Neural progenitor cell (in vitro differentiated cells): ENCODE results near the gene PCSK6. TPM values are rescaled to one million over a fixed set of nuclear protein-coding genes. Genes with fewer than 3 reads are reported as not detected.

Experiments used
- DNase-seq: peaks from one replicate; pipeline ENCODE4 v3.0.0-alpha.2; 2016; ENCODE audit warnings: low spot score
- H2AFZ ChIP-seq: fragments of 200-600 bp; sonication (generic); replicated peaks from 2 replicates; pipeline ENCODE4 v1.6.1; 2016; ENCODE audit warnings: antibody characterized with exemption
- H3F3A ChIP-seq: fragments of 200-600 bp; sonication (generic); 2 replicates; pipeline ENCODE4 v1.6.1; 2016; ENCODE audit warnings: antibody characterized with exemption, low read depth
- H3K27ac ChIP-seq: fragments of 200-600 bp; sonication (generic); 2 replicates; pipeline ENCODE4 v1.5.1; 2016; ENCODE audit warnings: mild to moderate bottlenecking
- H3K27me3 ChIP-seq: fragments of 200-600 bp; sonication (generic); 2 replicates; pipeline ENCODE4 v1.6.1; 2016; ENCODE audit warnings: mild to moderate bottlenecking, moderate library complexity
- H3K36me3 ChIP-seq: fragments of 200-600 bp; sonication (generic); 2 replicates; pipeline ENCODE4 v1.5.1; 2016
- H3K4me1 ChIP-seq: fragments of 200-600 bp; sonication (generic); 2 replicates; pipeline ENCODE4 v1.6.1; 2016; ENCODE audit warnings: mixed run types
- H3K4me2 ChIP-seq: fragments of 200-600 bp; sonication (generic); 2 replicates; pipeline ENCODE4 v1.6.1; 2016
- H3K4me3 ChIP-seq: fragments of 200-600 bp; sonication (generic); 2 replicates; pipeline ENCODE4 v1.5.1; 2016
- H3K79me2 ChIP-seq: fragments of 200-600 bp; sonication (generic); 2 replicates; pipeline ENCODE4 v1.6.1; 2016; ENCODE audit warnings: low read depth
- H3K9ac ChIP-seq: fragments of 200-600 bp; sonication (generic); 2 replicates; pipeline ENCODE4 v1.6.1; 2016
- H3K9me3 ChIP-seq: fragments of 200-600 bp; sonication (generic); 2 replicates; pipeline ENCODE4 v1.5.1; 2016; ENCODE audit warnings: low read depth
- H4K20me1 ChIP-seq: fragments of 200-600 bp; sonication (generic); 2 replicates; pipeline ENCODE4 v1.6.1; 2016; ENCODE audit warnings: low read depth
- H3K27ac Mint-ChIP-seq: 3 replicates; pipeline ENCODE4 v1.8.0; 2021; ENCODE audit warnings: mixed read lengths
- H3K27me3 Mint-ChIP-seq: 2 replicates; pipeline ENCODE4 v1.8.0; 2022; ENCODE audit warnings: low read depth, mild to moderate bottlenecking, inconsistent platforms, moderate library complexity, mixed read lengths; ENCODE audit not compliant: insufficient read depth
- H3K36me3 Mint-ChIP-seq: 3 replicates; pipeline ENCODE4 v1.8.0; 2021; ENCODE audit warnings: mixed read lengths
- H3K4me1 Mint-ChIP-seq: 3 replicates; pipeline ENCODE4 v1.8.0; 2021; ENCODE audit warnings: mixed read lengths
- H3K4me3 Mint-ChIP-seq: 3 replicates; pipeline ENCODE4 v1.8.0; 2021; ENCODE audit warnings: mild to moderate bottlenecking, moderate library complexity, mixed read lengths
- H3K9me3 Mint-ChIP-seq: 3 replicates; pipeline ENCODE4 v1.8.0; 2020; ENCODE audit warnings: mixed read lengths
- EZH2 ChIP-seq: fragments of 200-600 bp; sonication (generic); IDR thresholded peaks from 2 replicates; pipeline ENCODE4 v1.6.1; 2017; ENCODE audit warnings: antibody characterized with exemption, mild to moderate bottlenecking, moderate library complexity
- EZH2phosphoT487 ChIP-seq: fragments of 200-600 bp; sonication (generic); IDR thresholded peaks from 2 replicates; pipeline ENCODE4 v1.6.1; 2017; ENCODE audit warnings: antibody characterized with exemption
- total RNA-seq: library from RNA; depleted of rRNA; stranded (reverse); fragments of >200 nt; gene quantifications from 2 replicates; pipeline ENCODE4 v1.2.3, GENCODE V29; 2015; ENCODE audit warnings: low replicate concordance
- TF ChIP-seq, protein P1 (sequence below): fragments of 200-600 bp; sonication (generic); IDR thresholded peaks from 2 replicates; pipeline ENCODE4 v1.5.1; 2017; ENCODE audit warnings: antibody characterized with exemption, mild to moderate bottlenecking

PCSK6 gene
- total RNA-seq, 1 donor from 2014 or later = 1.9 TPM

- DNase-seq = no peak
- Mint-ChIP-seq H3K4me3 (no peak overlapping the region), H3K4me1 (peaks cover 12% of the 10 kb centered on the region), H3K27ac (no peak overlapping the region), H3K9me3 (no peaks in the 10 kb centered on the region), H3K36me3 (peaks cover 3% of the 10 kb centered on the region), H3K27me3 (no peaks in the 10 kb centered on the region)
- no peak overlapping the region for H3K4me3 ChIP-seq
- H3F3A ChIP-seq = no peaks in the 10 kb centered on the region
- H3K36me3 ChIP-seq = no peaks in the 10 kb centered on the region
- H3K27me3 ChIP-seq = no peaks in the 10 kb centered on the region
- H3K4me1 ChIP-seq = peaks cover 11% of the 10 kb centered on the region
- no peak overlapping the region for H3K4me2 ChIP-seq
- H4K20me1 ChIP-seq = no peaks in the 10 kb centered on the region
- H3K9me3 ChIP-seq = no peaks in the 10 kb centered on the region
- TF ChIP-seq, protein P1, sequence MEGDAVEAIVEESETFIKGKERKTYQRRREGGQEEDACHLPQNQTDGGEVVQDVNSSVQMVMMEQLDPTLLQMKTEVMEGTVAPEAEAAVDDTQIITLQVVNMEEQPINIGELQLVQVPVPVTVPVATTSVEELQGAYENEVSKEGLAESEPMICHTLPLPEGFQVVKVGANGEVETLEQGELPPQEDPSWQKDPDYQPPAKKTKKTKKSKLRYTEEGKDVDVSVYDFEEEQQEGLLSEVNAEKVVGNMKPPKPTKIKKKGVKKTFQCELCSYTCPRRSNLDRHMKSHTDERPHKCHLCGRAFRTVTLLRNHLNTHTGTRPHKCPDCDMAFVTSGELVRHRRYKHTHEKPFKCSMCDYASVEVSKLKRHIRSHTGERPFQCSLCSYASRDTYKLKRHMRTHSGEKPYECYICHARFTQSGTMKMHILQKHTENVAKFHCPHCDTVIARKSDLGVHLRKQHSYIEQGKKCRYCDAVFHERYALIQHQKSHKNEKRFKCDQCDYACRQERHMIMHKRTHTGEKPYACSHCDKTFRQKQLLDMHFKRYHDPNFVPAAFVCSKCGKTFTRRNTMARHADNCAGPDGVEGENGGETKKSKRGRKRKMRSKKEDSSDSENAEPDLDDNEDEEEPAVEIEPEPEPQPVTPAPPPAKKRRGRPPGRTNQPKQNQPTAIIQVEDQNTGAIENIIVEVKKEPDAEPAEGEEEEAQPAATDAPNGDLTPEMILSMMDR = no peak
- TF ChIP-seq EZH2phosphoT487 (no peak), EZH2 (no peak)
- H3K9ac ChIP-seq = no peak overlapping the region
- no peak overlapping the region for H3K27ac ChIP-seq
- H2AFZ ChIP-seq = no peak overlapping the region
- no peaks in the 10 kb centered on the region for H3K79me2 ChIP-seq
Measured at GRCh38 chr15:101407966-101408775, 81.3 kb downstream of the PCSK6 start.

DNA sequence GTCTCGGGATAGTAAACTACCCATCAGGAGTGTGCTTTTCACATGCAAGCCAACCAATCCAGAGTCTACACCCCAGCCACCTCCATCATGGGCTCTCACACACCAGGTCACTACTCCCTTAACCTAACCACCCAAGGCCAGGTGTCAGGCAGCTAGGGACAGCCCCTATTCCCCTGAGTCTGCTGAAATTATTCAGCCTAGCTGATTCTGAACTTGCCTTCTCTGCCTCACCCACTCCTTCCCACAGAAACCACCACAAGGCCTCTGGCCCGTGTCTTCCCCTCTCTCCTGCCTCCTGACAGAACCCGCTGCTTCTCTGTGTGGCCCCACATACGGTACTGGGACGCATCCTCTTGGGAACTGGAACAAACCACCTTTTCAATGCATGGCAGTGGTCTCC, 82.1 kb downstream of the PCSK6 start:
- DNase-seq = no peak
- H3K4me1 Mint-ChIP-seq = peaks cover 12% of the 10 kb centered on the region
- Histone ChIP-seq H4K20me1 (no peaks in the 10 kb centered on the region), H3K27ac (no peak overlapping the region), H3K36me3 (no peaks in the 10 kb centered on the region), H3K4me2 (no peak overlapping the region), H3K27me3 (no peaks in the 10 kb centered on the region), H3F3A (no peaks in the 10 kb centered on the region), H3K9ac (no peak overlapping the region), H3K9me3 (no peaks in the 10 kb centered on the region), H3K79me2 (no peaks in the 10 kb centered on the region), H2AFZ (no peak overlapping the region), H3K4me1 (peaks cover 11% of the 10 kb centered on the region), H3K4me3 (no peak overlapping the region)
- H3K36me3 Mint-ChIP-seq = peaks cover 3% of the 10 kb centered on the region
- H3K4me3 Mint-ChIP-seq = no peak overlapping the region
- no peak overlapping the region for H3K27ac Mint-ChIP-seq
- no peaks in the 10 kb centered on the region for H3K27me3 Mint-ChIP-seq
- TF ChIP-seq EZH2phosphoT487 (no peak), EZH2 (no peak)
- TF ChIP-seq, protein P1 = no peak
- H3K9me3 Mint-ChIP-seq = no peaks in the 10 kb centered on the region

DNA sequence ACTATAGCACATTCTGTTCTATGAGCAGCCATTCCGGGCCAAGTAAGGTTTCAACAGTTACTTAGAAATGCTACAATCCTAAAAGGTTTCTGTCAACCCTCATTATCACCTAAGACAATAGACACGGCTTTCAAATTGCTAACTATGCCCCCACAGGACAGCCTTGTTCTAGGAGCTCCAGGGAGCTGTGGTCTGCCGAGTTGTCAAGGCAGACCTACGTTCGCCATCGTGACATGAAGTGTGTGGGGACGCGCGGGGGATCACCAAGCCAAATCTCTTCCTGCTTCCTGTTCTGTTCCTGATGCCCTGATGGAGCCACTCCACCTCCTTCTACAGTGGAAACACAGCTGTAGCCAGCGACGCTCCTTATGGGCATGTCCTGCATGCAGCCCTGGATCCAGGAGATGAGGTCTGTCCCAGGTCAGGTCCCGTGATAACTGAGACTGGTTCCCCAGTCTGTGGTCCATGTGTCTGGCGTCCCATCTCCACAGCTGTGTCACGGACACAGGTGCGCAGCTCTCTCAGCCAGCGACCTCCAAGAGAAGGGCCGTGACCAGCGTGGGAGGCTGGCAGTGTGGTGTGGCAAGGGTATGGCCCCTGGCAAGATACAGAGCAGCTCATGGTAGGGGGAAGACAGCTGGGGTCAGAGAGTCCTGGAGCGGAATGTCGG, 82.8 kb downstream of the PCSK6 start:
- Mint-ChIP-seq H3K27ac (no peak overlapping the region), H3K27me3 (no peaks in the 10 kb centered on the region), H3K36me3 (peaks cover 3% of the 10 kb centered on the region), H3K4me1 (peaks cover 12% of the 10 kb centered on the region), H3K4me3 (no peak overlapping the region), H3K9me3 (no peaks in the 10 kb centered on the region)
- Histone ChIP-seq H3F3A (no peaks in the 10 kb centered on the region), H3K79me2 (no peaks in the 10 kb centered on the region), H3K4me3 (no peak overlapping the region), H3K9ac (no peak overlapping the region), H2AFZ (no peak overlapping the region), H3K4me1 (peaks cover 11% of the 10 kb centered on the region), H3K9me3 (no peaks in the 10 kb centered on the region), H3K36me3 (no peaks in the 10 kb centered on the region), H3K4me2 (no peak overlapping the region), H3K27me3 (no peaks in the 10 kb centered on the region), H3K27ac (no peak overlapping the region), H4K20me1 (no peaks in the 10 kb centered on the region)
- no peak for DNase-seq
- TF ChIP-seq, protein P1 = no peak
- no peak for TF ChIP-seq EZH2phosphoT487
- no peak for TF ChIP-seq EZH2
